HG02884 (cell line): ENCODE data around the gene RNF146.
A peak's percentile ranks its signal among the peaks of the same experiment; 100 is the strongest.
"Not testable (repeated sequence)": the region's sequence is repeated elsewhere in the genome, so short reads cannot be mapped to it uniquely, and the experiment has no call there.

Experiments
- ATAC-seq: cut with Tn5 transposase; IDR thresholded peaks from one replicate; pipeline ENCODE4 v1.9.1; 2021; ENCODE audit warnings: mild to moderate bottlenecking, moderate library complexity; ENCODE audit not compliant: unreplicated experiment

The RNF146 gene, protein sequence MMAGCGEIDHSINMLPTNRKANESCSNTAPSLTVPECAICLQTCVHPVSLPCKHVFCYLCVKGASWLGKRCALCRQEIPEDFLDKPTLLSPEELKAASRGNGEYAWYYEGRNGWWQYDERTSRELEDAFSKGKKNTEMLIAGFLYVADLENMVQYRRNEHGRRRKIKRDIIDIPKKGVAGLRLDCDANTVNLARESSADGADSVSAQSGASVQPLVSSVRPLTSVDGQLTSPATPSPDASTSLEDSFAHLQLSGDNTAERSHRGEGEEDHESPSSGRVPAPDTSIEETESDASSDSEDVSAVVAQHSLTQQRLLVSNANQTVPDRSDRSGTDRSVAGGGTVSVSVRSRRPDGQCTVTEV

DNA sequence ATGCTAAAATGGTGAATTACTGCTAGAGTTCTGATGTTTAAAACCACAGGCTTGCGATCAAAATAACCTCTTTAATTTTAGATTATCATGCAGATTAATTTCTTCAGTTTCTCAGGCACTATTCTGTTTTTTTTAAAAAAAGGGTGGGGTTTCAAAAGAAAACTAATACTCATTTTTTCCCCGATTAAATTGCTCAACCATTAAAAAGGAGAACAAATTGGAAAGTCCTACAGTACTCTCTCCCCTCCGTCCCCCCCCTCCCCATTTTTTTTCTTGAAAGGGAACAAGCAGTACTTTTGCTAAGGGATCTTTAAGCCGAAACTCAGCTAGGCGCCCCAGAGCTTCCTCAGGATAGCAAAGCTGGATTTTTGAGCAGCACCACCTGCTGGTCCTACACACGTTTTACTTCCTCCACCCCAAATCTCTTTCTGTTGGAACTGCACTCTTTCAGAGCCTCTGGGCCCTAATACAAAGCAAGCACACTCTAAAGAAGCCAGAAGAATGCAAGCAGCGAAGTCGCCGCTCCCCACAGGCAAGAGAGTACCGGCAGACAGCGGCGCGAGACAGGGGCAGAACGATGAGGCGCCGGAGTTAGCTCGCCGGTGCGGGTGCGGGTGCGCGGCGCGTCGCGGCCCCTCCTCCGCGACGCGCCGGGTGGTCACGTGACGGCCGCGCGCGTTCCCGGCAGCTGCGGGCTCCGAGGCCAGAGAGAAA is at the start of gene RNF146:
TSS of gene RNF146 (plus strand) at position 687 of the 714 bp plus-strand sequence. CDS start 13,475 bp downstream, outside the sequence.
- peak; percentile 76 for ATAC-seq

DNA sequence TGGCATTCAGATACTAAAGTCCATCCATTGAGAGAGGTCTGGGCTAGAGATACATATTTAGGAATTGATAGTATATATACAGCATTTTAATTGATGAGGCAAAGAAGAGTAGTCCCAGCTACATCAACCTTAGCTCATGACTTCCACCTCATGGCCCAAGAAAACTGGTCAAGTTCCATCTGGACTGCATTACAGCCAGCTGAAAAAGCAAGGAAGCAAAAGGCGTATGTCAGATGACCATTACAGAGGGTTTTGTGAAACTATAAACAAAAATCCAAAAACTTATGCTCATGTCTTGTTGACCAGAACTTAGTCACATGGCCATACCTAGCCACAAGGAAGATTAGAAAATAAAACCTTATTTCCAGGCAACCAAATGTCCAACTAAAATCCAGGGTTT is 46.8 kb upstream of the RNF146 start:
- no peak for ATAC-seq

DNA sequence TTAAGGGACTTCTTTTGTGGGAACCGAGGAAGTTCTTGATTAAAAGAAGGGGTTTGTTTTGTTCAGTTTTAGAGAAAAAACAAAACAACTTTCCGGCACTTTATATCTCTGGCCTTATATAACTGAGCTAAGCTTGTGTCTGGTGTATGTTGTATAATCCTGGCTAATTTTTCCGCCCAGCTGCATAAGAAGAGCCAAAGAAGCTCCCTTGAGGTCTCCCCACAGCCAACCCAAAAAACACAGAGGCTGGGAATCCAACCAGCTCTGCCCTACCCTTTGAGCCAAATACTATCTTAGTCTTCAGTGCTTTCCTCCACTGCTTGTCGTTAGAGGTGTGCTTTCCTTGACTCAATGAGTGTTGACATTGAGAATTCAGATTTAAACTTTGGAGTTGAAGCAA is 45.5 kb upstream of the RNF146 start:
- no peak for ATAC-seq

DNA sequence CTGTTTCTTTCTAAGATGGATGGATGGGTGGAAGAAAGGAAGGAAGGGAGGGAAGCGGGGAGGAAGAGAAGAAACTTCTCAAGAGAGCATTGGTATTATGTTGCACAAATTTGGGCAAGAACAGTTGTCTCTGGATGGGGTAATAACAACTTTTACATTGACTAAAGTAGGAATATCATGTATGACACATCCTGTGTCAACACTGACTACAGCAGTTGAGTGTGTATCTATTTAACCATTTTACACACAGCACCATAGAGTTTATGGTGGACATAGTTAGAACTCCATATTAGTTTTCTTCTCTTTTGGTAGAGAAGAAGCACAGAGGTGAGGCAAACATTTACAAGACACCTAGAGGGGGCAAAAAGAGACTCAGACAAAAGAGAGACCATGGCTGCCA is 44.2 kb upstream of the RNF146 start:
- ATAC-seq, result no peak

DNA sequence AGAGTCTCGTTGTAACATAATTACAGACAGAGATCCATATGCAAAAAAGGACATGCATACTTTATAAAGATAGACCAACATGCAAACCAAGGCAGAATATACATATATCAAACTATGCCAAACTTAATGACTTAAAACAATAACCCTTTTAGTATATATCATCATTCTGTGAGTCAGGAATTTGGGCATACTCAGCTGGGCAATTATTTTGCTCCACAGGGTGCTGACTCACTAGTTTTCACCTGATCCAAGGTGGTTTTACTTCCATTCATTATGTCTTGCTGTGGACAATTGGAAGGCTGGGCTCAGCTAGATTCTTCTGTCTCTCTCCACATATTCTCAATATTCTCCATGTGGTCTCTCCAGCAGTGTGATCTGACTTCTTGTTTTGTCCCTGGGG is 41.2 kb upstream of the RNF146 start:
- no peak for ATAC-seq

DNA sequence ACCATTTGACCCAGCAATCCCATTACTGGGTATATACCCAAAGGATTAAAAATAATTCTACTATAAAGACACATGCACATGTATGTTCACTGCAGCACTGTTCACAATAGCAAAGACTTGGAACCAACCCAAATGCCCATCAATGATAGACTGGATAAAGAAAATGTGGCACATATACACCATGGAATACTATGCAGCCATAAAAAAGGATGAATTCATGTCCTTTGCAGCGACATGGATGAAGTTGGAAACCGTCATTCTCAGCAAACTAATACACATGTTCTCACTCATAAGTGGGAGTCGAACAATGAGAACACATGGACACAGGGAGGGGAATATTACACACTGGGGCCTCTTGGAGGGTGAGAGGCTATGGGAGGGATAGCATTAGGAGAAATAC is 32.8 kb upstream of the RNF146 start:
- ATAC-seq, result not testable (repeated sequence)

DNA sequence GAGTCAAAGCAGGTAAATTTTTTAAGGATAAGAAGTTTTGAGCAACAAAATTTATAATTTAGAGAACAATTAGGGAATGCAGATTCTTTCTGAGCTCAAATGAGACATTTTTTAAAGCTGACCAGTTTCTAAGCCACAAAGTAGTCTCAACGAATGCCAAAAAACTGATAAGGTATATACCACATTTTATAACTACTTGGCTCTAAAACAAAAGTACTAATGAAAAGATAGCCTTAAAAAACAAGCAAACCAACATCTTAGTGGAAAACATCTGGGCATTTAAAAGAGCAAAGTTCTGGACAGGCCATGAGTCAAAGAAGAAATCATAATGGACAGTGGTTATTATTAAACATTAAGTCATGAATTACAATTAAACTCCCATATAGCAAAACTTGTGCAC is 23.2 kb upstream of the RNF146 start:
- no peak for ATAC-seq

DNA sequence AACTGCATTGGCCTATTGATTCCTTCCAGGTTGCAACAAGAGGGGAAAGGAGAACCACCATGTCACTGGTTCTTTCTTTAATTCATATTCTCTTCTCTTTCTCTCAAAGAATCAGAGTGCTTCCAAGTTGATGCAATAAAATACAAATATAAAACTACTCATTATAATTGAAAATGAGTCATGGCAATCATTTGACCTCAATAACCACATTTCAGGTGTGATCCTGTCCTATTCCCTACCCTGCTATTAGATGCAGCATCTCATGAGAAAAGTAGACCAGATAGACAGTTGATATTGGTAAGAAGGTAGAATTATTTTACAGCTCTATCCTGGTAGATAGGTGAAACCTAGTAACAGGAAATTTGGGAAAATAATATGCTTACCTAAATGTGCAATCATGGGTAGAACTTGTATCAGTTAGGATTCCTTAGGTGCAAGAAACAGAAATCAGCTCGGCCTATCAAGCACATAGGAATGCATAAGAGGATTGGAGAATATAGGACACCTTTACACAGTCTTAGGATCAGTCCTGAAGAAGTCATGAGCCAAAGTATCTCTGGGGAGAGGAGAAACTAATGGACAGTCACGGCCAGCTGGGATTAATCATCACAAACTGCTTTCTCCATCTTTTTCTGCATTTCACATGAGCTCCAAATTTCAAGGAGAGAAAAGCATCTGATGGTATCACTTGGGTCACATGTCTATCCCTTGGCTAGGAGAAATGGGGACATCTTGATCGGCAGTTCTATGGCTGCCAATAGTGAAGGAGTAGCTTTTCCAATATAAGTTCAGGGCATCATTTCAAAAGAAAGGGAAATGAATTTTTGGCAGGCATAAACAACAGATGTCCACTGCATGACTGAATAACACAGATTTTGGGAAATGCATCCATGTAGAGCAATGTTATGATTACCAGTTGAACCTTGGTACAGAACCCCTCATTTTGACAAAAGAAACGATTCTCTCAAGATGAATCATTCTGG is 19.3 kb upstream of the RNF146 start:
- no peak for ATAC-seq

DNA sequence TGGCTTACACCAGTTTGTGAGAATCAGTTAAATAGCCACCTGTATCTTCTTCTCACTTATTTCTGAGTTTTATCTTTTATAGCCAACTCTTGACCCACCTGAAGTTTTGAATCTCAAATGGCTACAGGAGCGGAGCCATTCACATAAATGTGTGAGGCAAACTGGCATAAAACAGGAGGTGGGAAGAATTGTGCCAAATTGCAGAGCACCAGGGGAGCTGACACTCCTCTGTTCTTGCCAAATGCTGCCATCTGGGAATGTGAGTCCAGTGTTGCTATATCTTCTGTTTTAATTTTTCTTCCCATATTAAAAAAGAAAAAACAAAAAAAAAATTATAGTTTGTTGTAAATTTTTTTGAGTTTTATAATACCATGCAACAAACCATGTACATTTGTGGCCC is 17.0 kb upstream of the RNF146 start:
- no peak for ATAC-seq

DNA sequence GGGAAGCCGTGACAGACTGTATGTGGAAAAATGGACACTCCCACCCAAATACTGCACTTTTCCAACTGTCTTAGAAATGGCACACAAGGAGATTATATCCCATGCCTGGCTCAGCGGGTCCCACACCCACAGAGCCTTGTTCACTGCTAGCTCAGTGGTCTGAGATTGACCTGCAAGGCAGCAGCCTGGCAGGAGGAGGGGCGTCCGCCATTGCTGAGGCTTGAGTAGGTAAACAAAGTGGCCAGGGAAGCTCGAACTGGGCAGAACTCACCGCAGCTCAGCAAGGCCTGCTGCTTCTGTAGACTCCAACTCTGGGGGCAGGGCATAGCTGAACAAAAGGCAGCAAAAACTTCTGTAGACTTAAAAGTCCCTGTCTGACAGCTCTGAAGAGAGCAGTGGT is 11.4 kb upstream of the RNF146 start:
- ATAC-seq, result no peak

DNA sequence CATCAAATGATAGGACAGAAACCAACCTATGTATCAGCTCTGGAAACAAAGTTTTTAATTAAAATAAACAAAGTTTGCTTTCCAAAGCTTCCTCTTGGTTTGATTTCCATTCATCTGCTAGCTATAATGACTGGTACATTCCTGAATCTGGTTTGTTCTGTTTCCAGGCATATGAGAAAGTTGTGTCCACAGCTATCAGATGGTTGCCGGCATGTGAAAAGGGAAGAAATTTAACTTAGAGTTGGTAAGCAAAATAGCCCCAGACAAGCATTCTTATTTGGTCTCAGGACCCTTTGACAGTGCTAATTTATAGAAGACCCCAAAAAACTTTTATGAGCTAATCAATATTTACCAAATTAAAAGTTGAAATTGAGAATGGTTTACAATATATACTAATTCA is 3.8 kb upstream of the RNF146 start:
- ATAC-seq, result no peak

DNA sequence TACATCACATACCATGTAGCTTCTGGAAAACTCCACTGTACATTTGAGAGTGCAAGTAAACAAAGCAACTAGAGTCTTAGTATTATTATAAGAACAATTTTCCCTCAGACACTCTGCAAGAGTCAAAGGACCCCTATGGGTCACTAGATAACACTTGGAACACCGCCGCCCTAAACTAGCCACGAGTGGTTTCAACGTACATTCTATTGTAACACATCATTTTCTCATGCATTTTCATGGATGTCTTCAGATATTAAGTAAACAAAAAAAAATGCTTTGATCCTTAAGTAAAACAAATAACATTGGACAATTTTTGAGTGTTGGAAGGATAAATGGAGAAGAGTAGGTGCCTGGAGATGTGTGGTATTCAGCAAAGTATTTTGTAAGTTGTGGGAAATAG is 3.2 kb upstream of the RNF146 start:
- no peak for ATAC-seq

DNA sequence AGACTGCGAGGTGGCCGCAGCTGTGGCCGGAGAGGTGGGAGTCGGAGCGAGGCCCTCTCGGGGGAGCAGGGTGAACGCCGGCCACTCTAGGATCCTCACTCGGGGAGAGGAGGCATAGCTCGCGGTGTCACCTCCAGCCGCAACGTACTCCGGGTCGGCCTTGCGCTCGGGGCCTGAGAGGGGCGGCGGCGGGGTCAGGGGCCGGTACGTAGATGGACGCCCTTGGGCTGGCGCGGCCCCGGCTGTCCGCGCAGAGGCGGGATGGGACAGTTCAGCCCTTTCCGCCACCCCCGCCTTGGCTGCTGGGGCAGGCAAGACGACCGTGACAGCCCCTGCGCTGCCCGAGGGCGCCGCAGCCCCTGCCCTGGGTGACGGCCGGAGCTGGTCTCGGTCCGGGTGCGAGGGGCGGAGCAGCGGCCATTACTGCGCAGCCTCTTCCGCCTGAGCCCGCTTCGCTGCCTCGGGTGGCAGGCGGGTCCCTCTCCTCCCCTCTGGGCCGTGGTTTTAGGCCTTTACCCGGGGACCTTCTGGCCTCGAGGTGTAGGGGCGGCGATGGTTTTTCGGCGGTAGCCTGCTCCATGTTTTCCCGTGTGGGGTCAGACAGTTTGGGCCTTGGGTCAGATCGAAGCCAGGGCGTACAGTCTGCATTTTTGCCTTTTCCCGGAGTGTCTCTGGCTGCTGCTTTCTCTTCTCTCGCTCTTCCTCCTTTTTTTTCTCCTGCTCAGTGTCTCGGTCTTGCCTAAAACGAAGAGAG is 405 bp downstream of the RNF146 start:
- ATAC-seq, result peak; percentile 64

DNA sequence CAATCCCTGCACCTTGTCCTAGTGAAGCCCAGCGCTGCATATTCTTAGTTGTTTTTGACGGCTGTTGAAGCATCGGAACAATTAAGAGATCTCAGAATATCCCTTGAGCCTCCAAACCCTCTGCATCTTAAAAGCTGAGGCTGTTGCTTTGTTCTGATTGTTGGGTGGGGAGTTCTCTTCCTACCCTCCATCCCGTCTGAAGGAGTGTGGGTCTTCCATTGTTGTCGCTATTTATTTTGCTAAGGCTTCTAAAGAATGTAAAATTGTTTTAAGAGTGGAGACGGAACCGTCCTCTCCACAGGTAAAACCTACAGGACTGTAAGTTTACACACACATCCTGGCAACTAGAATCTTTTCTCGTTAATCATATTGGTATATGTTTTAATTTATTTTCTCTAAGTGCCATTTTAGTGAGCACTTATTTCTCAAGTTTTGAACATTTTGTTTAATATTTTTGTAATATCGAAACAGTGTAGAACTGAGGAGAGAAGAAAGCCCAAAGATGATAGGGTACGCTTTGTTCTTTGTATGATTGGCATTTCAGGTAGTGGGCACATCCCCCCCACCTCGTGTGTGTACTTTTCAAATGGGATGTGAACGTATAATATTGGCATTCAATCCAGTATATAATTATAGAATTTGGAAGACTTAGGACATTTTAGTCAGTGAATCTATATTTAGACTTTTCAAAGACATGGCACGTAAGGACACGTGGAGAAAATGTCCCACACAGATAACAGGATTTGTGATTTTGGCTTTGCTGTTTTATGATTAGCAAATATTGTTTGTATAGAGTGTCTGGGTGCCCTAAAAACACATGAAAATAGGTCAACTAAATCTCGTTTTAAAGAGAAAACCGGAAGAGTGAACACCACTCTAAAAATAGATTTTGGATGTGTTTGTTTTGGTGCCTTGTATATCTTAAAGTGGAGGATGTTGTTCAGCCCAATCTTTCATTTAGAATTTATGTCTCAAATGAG is 1.3 kb downstream of the RNF146 start:
- ATAC-seq, result peak; percentile 1

DNA sequence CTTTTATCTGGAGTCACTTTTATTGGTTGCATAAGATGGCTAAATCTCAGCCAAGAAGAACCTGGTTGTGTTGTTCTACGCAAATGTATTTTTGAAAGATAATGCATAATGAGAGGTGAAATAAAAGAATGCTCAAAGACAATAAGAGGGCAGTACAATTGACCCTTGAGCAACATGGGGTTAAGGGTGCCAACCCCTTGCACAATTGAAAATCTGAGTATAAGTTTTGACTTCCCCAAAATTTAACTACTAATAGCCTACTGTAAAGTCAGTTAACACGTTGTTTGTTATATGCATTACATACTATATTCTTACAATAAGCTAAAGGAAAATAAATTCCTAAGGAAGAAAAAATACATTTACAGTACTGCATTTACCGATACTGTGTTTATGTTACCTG is 5.9 kb downstream of the RNF146 start:
- ATAC-seq, result no peak

DNA sequence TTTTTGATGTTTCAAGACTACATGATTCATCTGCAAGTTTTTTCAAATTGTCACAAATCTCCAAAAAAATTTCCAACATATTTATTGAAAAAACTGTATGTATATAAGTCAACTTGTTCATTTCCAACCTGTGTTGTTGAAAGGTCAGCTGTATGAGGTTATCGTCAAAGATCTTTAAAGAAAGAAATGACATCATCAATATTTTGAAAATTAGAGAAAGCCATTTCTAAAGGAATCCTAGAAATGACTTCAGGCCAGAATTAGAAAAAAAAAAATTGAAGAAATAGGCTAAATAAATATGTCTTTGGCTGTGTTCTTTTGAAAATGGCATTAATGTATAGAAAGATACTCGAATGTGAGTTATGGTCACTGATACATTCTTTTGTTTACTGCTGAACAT is 6.8 kb downstream of the RNF146 start:
- no peak for ATAC-seq

DNA sequence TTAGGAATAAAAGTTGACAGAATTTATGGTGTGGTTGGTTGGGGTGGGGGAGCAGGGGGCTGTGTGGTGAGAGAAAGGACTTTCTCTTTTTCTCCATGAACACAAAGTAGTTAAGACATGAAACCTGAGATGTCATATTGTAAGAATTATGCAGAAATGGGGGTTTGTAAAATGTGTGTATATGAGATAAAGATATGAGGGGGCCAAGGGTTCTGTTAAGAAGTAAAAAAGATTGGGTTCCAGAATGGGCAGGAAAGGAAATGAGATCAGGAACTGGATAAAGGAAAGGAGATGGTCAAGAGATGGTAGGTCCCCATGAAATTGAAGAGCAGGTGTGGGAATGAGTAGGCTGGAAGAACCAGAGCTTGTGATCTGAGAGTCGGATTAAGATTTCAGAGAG is 9.7 kb downstream of the RNF146 start:
- no peak for ATAC-seq

DNA sequence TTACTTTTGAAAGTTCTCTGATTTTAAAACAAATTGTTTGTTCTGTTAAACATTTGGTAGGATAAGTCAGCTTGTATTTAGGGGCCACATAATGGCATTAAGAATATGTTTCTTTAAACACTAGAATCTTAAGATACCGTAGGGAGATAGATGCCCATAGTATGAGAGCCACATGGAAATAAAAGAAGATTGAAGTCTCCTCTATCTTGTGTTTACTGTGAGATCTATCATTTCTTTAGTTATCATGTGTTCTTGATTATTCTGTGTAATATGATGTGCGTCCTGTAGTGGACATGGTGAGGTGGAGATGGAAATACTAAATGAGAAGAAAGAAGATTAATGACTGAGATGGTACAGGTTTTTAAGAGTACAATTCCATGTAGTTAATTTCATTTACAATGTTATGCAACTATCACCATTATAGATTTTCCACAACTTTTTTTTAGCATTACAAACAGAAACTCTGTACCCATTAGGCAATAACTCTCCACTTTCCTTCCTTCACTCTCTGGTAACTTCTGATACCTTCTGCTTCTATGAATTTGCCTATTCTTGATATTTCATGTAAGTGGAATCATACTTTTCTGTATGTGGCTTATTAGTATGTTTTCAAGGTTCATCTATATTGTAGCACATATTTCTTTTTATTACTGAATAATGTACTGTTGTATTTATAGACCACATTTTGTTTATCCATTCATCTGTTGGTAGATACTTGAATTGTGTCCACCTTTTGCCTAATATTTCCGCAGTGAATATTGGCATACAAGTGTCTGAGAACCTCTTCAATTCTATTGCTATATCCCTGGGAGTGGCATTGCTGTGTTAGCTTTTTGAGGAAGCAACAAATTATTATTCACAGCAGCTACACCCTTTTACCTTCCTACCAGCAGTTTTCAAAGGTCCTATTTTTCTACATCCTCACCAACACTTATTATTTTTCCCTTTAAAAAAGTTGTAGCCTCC is 11.5 kb downstream of the RNF146 start:
- no peak for ATAC-seq
